Fibroblast of the aortic adventitia (primary cell): Measurements from ENCODE around the gene CAPS. TPM values are rescaled to one million over a fixed set of nuclear protein-coding genes. Genes with fewer than 3 reads are reported as not detected.

Experiments used
- DNase-seq: peaks from one replicate; pipeline ENCODE4 v3.0.0-alpha.2; 2010; ENCODE audit warnings: low read depth
- H3K4me3 ChIP-seq: 2 replicates; pipeline ENCODE4 v1.5.1; 2011; ENCODE audit warnings: low read depth, mild to moderate bottlenecking, control low read depth, low read length, moderate library complexity
- total RNA-seq: library from RNA; depleted of rRNA; stranded (reverse); fragments of >200 nt; gene quantifications from 2 replicates; pipeline ENCODE4 v1.2.3, GENCODE V29; 2012; ENCODE audit warnings: low replicate concordance
- TF ChIP-seq, protein P1 (sequence below): IDR thresholded peaks from 2 replicates; pipeline ENCODE4 v1.5.1; 2011; ENCODE audit warnings: mild to moderate bottlenecking, low read length, control low read depth, inconsistent platforms; ENCODE audit not compliant: insufficient read depth

CAPS gene
- total RNA-seq, 1 donor, result 3.5 TPM

DNA sequence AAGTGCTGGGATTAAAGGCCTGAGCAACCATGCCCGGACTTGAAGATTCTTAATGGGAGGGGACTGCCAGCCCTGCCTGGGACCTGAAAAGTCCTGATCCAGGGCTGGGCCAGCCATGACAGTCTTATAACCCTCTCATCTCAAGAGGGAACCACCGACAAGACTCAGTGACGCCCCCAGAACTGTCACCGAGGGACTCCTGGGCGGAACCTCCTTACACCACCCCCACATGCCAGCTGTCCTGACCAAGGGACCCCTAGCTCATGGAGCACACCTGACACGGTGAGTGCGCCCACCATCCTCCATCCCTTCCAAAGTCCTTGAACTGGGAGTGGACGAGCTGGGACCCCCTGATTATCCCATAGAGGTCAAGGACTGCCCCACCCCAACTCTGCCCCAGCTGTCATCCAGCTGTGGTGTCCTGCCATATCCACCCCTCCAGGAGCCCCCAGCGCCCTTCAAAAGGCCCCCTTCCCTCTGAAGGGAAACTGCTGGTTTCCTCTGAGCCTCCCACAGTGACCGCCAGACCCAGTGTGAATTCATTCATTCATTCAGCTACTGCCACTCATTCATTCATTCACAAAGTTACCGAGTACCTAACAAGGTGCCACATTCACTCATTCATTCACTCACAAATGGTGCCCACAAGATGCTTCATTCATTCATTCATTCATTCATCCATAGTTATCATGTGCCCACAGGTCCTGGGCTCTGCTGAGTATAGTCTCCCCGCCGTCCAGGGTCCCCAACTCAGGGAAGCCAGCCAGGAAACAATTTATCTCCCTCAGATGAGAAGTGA, 14.1 kb upstream of the CAPS start:
- H3K4me3 ChIP-seq, result no peak overlapping the region
- DNase-seq, result no peak
- TF ChIP-seq, protein P1, sequence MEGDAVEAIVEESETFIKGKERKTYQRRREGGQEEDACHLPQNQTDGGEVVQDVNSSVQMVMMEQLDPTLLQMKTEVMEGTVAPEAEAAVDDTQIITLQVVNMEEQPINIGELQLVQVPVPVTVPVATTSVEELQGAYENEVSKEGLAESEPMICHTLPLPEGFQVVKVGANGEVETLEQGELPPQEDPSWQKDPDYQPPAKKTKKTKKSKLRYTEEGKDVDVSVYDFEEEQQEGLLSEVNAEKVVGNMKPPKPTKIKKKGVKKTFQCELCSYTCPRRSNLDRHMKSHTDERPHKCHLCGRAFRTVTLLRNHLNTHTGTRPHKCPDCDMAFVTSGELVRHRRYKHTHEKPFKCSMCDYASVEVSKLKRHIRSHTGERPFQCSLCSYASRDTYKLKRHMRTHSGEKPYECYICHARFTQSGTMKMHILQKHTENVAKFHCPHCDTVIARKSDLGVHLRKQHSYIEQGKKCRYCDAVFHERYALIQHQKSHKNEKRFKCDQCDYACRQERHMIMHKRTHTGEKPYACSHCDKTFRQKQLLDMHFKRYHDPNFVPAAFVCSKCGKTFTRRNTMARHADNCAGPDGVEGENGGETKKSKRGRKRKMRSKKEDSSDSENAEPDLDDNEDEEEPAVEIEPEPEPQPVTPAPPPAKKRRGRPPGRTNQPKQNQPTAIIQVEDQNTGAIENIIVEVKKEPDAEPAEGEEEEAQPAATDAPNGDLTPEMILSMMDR, result no peak

DNA sequence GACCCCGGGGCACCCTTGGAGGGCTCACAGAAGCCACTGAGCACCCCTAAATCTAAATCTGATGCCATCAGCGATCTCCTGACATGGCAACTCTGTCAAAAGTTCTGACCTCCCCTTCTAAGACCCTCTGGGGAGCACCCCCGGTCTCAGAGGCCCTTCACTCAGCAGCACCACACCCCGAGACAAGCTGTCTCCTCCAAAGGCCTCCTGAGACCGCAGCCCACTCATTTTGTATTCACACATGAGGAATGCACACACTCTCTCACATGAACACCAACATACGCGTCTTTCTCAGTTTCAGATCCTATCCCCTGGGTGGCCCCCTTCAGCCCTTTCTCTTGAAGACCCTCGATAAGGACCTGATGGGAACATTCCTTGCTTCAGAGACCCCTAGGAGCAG, 13.1 kb upstream of the CAPS start:
- H3K4me3 ChIP-seq, result no peak overlapping the region
- no peak for DNase-seq
- TF ChIP-seq, protein P1, result no peak

- peak; percentile 58 for DNase-seq
- TF ChIP-seq, protein P1, result no peak
- peak overlapping the region; percentile 99 for H3K4me3 ChIP-seq
These were observed 10.9 kb upstream of the CAPS start for GRCh38 chr19:5903056-5903623.

- peak within 1 kb of the TSS; percentile 99 for H3K4me3 ChIP-seq
- no peak for DNase-seq
- TF ChIP-seq, protein P1, result no peak
These were observed 10.3 kb upstream of the CAPS start, which contains the start of gene NDUFA11 for GRCh38 chr19:5903624-5904351. Gene NDUFA11 (minus strand): TSS chr19:5903790. CDS start chr19:5903708, 82 bp downstream.

- peak; percentile 100 for DNase-seq
- H3K4me3 ChIP-seq, result peak within 1 kb of the TSS; percentile 99
- TF ChIP-seq, protein P1, result no peak
These were observed 9.5 kb upstream of the CAPS start, which contains the start of gene VMAC for GRCh38 chr19:5904352-5905113. Gene VMAC (plus strand): TSS chr19:5904872. CDS start chr19:5904891, 19 bp downstream.

DNA sequence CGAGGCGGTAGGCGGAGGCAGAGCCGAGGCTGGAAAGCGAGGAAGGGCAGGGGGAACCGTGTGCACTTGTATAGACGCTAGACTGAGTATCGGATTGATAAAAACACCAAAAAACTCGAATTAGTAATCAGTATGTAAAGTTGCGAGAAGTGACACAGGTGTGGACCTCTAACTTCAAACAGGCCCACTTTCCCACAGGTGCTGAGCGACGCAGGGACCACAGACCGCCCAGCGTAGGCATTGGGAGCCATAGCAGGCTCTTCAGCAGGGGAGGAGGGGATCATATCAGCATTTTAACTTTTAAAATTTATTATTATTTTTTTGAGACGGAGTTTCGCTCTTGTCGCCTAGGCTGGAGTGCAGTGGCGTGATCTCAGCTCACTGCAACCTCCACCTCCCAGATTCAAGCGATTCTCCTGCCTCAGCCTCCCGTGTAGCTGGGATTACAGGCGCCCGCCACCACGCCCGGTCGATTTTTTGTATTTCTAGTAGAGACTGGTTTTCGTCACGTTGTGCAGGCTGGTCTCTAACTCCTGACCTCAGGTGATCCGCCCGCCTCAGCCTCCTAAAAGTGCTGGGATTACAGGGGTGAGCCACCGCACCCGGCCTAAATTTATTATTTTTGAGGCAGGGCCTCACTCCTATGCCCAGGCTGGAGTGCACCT, 8.8 kb upstream of the CAPS start:
- TF ChIP-seq, protein P1, result no peak
- DNase-seq, result no peak
- peak overlapping the region; percentile 88 for H3K4me3 ChIP-seq
